ENCODE data around the gene RANBP3.
"Not testable (repeated sequence)": the region's sequence is repeated elsewhere in the genome, so short reads cannot be mapped to it uniquely, and the experiment has no call there.

Gene RANBP3

DNA sequence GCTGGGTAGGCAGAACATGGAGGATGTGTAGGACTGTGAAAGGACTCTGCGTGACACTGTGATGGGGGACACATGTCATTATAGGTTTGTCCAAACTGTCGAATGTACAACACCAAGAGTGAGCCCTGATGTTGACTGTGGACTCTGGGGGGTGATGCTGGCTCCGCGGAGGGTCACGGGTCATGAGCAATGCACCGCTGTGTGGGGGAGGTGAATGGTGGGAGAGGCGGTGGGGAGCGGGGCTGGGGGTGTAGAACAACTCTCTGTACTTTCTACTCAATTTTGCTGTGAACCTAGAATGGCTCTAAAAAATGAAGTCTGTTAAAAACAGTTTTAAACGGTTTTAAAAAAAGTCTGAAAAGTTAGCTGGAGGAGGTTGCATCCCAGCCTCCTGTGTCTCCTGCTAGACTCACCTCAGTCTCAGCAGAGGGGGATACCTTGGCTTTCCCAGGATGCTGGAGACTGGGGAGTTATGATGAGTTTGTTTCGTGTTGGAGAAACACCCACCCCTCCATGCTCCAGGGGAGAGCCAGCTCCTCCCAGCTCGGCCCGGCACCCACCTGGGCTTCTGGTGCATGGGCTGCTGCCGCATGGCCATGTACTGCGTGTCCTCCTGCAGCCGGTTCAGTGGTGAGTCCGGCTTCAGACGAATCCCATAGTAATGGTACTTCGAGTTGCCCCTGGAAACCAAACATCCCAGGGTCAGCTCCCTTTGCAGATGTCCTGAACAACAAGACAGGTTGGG is 34.7 kb upstream of the RANBP3 start:
- Mint-ChIP-seq H3K9me3 (no peaks in the 10 kb centered on the region), H3K36me3 (no peaks in the 10 kb centered on the region)
- ATAC-seq = peak; percentile 6

GRCh38 chr19:6011794-6012193 is 33.9 kb upstream of the RANBP3 start:
- no peak for ATAC-seq
- Mint-ChIP-seq H3K4me1 (no peaks in the 10 kb centered on the region), H3K27me3 (no peaks in the 10 kb centered on the region), H3K36me3 (no peaks in the 10 kb centered on the region), H3K4me3 (no peak overlapping the region), H3K27ac (no peak overlapping the region), H3K9me3 (no peaks in the 10 kb centered on the region)

More for the DNA sequence above, 34.7 kb upstream of the RANBP3 start:
- H3K4me3 Mint-ChIP-seq = no peak overlapping the region
- H3K27me3 Mint-ChIP-seq = no peaks in the 10 kb centered on the region
- no peaks in the 10 kb centered on the region for H3K4me1 Mint-ChIP-seq
- H3K27ac Mint-ChIP-seq = no peak overlapping the region

- Mint-ChIP-seq H3K4me3 (no peak overlapping the region), H3K36me3 (no peaks in the 10 kb centered on the region), H3K27ac (no peak overlapping the region), H3K27me3 (no peaks in the 10 kb centered on the region), H3K4me1 (no peaks in the 10 kb centered on the region), H3K9me3 (no peaks in the 10 kb centered on the region)
- ATAC-seq = no peak
Measured at GRCh38 chr19:6011206-6011605, 33.3 kb upstream of the RANBP3 start.

- H3K9me3 Mint-ChIP-seq = no peaks in the 10 kb centered on the region
- H3K4me3 Mint-ChIP-seq = no peak overlapping the region
- no peaks in the 10 kb centered on the region for H3K27me3 Mint-ChIP-seq
- no peak overlapping the region for H3K27ac Mint-ChIP-seq
- no peak for ATAC-seq
- no peaks in the 10 kb centered on the region for H3K36me3 Mint-ChIP-seq
- H3K4me1 Mint-ChIP-seq = no peaks in the 10 kb centered on the region
Measured at GRCh38 chr19:6010107-6010506, 32.2 kb upstream of the RANBP3 start.

- Mint-ChIP-seq H3K9me3 (no peaks in the 10 kb centered on the region), H3K36me3 (no peaks in the 10 kb centered on the region), H3K27me3 (no peaks in the 10 kb centered on the region), H3K27ac (no peak overlapping the region), H3K4me3 (no peak overlapping the region), H3K4me1 (no peaks in the 10 kb centered on the region)
- no peak for ATAC-seq
Measured at GRCh38 chr19:6007866-6008265, 29.9 kb upstream of the RANBP3 start.

DNA sequence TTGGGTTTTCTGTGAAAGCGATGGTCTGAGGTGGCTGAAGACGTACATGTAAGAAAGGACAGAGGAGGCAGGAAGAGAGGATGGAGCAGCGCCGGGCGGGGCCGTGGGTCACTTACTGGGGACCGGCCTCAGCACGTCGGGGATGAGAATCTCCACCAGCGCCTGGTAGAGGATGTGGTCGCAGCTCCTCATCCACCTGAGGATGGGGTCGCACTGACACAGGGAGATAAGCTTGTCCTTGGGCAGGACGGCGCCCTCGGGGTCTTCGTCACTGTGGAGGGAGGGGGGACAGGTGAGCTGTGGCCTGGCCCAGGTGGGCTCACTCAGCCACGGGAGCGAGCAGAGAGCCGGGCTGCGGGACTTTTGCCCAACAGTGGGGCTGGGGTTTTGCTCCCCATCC is 29.0 kb upstream of the RANBP3 start:
- no peaks in the 10 kb centered on the region for H3K36me3 Mint-ChIP-seq
- no peaks in the 10 kb centered on the region for H3K9me3 Mint-ChIP-seq
- no peaks in the 10 kb centered on the region for H3K4me1 Mint-ChIP-seq
- no peak overlapping the region for H3K27ac Mint-ChIP-seq
- no peak for ATAC-seq
- no peak overlapping the region for H3K4me3 Mint-ChIP-seq
- no peaks in the 10 kb centered on the region for H3K27me3 Mint-ChIP-seq

- not testable (repeated sequence) for H3K36me3 Mint-ChIP-seq, H3K9me3 Mint-ChIP-seq, H3K4me1 Mint-ChIP-seq, ATAC-seq, H3K4me3 Mint-ChIP-seq, H3K27ac Mint-ChIP-seq, H3K27me3 Mint-ChIP-seq
Measured at GRCh38 chr19:6006070-6006446, 28.1 kb upstream of the RANBP3 start.

GRCh38 chr19:6005321-6006069 is 27.6 kb upstream of the RANBP3 start:
- Mint-ChIP-seq H3K4me3 (no peak overlapping the region), H3K4me1 (no peaks in the 10 kb centered on the region), H3K9me3 (no peaks in the 10 kb centered on the region), H3K27ac (no peak overlapping the region), H3K27me3 (no peaks in the 10 kb centered on the region), H3K36me3 (no peaks in the 10 kb centered on the region)
- peak; percentile 22 for ATAC-seq

GRCh38 chr19:6003976-6004375 is 26.0 kb upstream of the RANBP3 start:
- Mint-ChIP-seq H3K36me3 (peaks cover 6% of the 10 kb centered on the region), H3K4me1 (no peaks in the 10 kb centered on the region), H3K4me3 (no peak overlapping the region), H3K27me3 (no peaks in the 10 kb centered on the region), H3K9me3 (peaks cover 4% of the 10 kb centered on the region), H3K27ac (no peak overlapping the region)
- ATAC-seq = no peak

GRCh38 chr19:6002591-6002990 is 24.7 kb upstream of the RANBP3 start:
- peaks cover 6% of the 10 kb centered on the region for H3K36me3 Mint-ChIP-seq
- H3K9me3 Mint-ChIP-seq = peaks cover 4% of the 10 kb centered on the region
- H3K4me1 Mint-ChIP-seq = no peaks in the 10 kb centered on the region
- H3K27me3 Mint-ChIP-seq = no peaks in the 10 kb centered on the region
- ATAC-seq = no peak
- no peak overlapping the region for H3K4me3 Mint-ChIP-seq
- H3K27ac Mint-ChIP-seq = no peak overlapping the region

DNA sequence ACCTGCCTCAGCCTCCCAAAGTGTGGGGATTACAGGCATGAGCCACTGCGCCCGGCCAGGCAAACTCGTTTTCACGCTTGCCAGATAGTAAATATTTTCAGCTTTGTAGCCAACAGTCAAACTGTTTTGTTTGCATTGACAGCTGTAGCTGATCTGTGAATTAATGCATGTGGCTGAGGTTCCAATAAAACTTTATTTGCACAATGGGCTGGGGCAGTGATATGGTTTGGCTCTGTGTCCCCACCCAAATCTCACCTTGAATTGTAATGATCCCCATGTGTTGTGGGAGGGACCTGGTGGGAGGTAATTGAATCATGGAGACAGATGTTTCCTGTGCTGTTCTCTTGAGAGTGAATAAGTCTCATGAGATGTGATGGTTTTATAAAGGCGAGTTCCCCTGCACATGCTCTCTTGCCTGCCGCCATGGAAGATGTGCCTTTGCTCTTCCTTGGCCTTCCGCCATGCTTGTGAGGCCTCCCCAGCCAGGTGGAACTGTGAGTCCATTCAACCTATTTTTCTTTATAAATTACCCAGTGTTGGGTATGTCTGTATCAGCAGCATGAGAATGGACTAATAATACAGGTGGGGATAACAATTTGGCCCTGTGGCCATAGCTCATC is 22.4 kb upstream of the RANBP3 start:
- H3K36me3 Mint-ChIP-seq = peaks cover 6% of the 10 kb centered on the region
- peaks cover 4% of the 10 kb centered on the region for H3K9me3 Mint-ChIP-seq
- H3K4me1 Mint-ChIP-seq = no peaks in the 10 kb centered on the region
- no peak overlapping the region for H3K4me3 Mint-ChIP-seq
- H3K27ac Mint-ChIP-seq = no peak overlapping the region
- H3K27me3 Mint-ChIP-seq = no peaks in the 10 kb centered on the region
- ATAC-seq = no peak

DNA sequence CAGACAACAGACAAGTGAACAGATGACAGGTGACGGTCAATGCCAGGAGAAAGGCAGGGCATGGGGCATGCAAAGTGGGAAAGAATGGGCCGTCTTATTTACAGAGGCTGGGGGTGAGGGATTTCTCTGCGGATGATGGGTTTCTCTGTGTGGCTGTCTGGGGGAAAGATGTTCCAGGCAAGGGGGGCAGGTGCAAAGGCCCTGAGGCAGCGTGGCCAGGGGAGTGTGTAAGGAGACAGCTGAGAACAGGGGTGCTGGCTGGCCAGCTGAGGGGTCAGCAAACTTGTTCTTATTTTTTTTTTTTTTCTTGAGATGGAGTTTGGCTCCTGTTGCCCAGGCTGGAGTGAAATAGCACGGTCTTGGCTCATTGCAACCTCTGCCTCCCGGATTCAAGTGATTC is 21.8 kb upstream of the RANBP3 start:
- H3K27ac Mint-ChIP-seq = no peak overlapping the region
- H3K4me3 Mint-ChIP-seq = no peak overlapping the region
- no peak for ATAC-seq
- peaks cover 6% of the 10 kb centered on the region for H3K36me3 Mint-ChIP-seq
- no peaks in the 10 kb centered on the region for H3K27me3 Mint-ChIP-seq
- H3K4me1 Mint-ChIP-seq = no peaks in the 10 kb centered on the region
- H3K9me3 Mint-ChIP-seq = peaks cover 4% of the 10 kb centered on the region

DNA sequence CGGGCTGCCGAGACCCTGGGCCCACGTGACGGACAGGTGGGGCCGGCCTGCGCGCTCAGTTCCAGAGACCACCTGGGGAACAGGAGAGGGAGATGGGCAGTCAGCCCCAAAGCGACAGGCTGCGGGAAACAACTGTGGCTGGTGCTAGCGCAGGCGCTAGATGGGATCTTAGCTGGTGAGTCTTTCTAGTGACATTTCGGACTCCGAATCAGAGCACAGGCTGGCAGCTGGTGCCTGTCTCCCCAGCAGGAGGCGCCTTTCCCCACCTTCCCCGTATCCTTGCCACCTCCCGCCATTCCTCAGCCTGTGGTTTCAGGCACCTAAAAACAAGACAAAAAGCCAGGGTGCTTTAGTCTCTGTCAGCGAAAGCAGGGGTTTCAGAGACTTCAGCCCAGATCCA is 19.4 kb upstream of the RANBP3 start:
- ATAC-seq = no peak
- Mint-ChIP-seq H3K27me3 (no peaks in the 10 kb centered on the region), H3K4me3 (no peak overlapping the region), H3K27ac (no peak overlapping the region), H3K36me3 (peaks cover 6% of the 10 kb centered on the region), H3K9me3 (peaks cover 4% of the 10 kb centered on the region), H3K4me1 (peaks cover 5% of the 10 kb centered on the region)

DNA sequence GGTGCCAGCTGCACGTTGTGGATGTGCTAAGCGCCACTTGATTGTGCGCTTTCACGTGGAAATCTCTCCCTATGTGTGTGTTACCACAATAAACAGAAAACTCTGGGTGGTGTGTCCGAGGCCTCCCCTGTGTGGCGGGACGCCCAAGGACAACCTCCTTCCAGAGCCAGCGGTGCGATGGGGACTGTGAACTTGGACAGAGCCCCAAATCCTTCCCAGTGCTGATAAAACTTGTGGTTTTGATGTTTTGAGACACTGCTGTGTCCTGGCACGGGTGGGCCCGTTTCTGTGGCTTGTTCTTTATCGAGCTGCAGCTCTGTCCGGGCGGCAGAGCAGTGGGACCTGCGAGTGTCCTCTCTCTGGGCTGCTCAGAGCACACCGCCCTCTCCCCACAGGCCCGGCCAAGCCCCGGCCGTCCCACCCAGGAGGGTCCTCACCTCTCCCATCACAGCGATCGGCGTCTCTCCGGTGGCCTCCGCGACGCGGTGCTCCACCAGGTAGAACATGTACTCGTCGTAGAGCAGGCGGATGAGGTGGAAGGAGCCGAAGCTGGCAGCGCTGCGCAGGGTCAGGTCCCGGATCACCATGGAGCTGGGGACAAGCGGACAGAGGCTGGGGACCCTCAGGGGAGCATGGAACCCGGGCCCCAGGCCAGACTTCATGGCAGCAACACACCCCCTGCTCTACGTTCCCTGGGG is 18.8 kb upstream of the RANBP3 start:
- H3K4me1 Mint-ChIP-seq = peaks cover 6% of the 10 kb centered on the region

GRCh38 chr19:5996102-5996501 is 18.2 kb upstream of the RANBP3 start:
- Mint-ChIP-seq H3K4me1 (peaks cover 6% of the 10 kb centered on the region), H3K27me3 (no peaks in the 10 kb centered on the region), H3K36me3 (peaks cover 6% of the 10 kb centered on the region), H3K27ac (no peak overlapping the region), H3K4me3 (no peak overlapping the region), H3K9me3 (peaks cover 4% of the 10 kb centered on the region)
- no peak for ATAC-seq

More for the DNA sequence above, 18.8 kb upstream of the RANBP3 start:
- H3K9me3 Mint-ChIP-seq = peaks cover 4% of the 10 kb centered on the region
- peaks cover 6% of the 10 kb centered on the region for H3K36me3 Mint-ChIP-seq
- H3K27me3 Mint-ChIP-seq = no peaks in the 10 kb centered on the region
- ATAC-seq = peak; percentile 25
- no peak overlapping the region for H3K27ac Mint-ChIP-seq
- no peak overlapping the region for H3K4me3 Mint-ChIP-seq
